HCT116 (cell line): ENCODE results near the gene SPG21. TPM values are rescaled to one million over a fixed set of nuclear protein-coding genes. Genes with fewer than 3 reads are reported as not detected.

Source experiments
- ATAC-seq: fragments of 200-7000 bp; cut with Tn5 transposase; 2 replicates; pipeline ENCODE4 v1.9.1; 2020; ENCODE audit warnings: mild to moderate bottlenecking, moderate library complexity
- BruUV-seq: library from RNA; stranded (reverse); fragments of 400-500 nt; replicated peaks from 2 replicates; lab custom pipeline; 2021; lab: Mats Ljungman, UMichigan
- CTCF ChIA-PET: fragments of 300-600 bp; sonication (Branson Sonifier 250); formaldehyde crosslinking; loops from one replicate; lab custom pipeline; 2021; ENCODE audit warnings: antibody characterized with exemption; lab: Charles Lee
- POLR2A ChIA-PET: fragments of 300-600, 350-600 bp; sonication (Branson Sonifier 250); formaldehyde crosslinking; loops from one replicate; lab custom pipeline; 2021; ENCODE audit warnings: antibody characterized with exemption; lab: Charles Lee
- RAD21 ChIA-PET, 2 experiments: fragments of 300-600 bp; sonication (Branson Sonifier 250); formaldehyde crosslinking; loops; one replicate each; lab custom pipeline; 2023; ENCODE audit warnings: low total read pairs in 2 of 2; ENCODE audit not compliant: uncharacterized antibody in 2 of 2, unreplicated experiment in 2 of 2, low non-redundant PET in 1 of 2; lab: Charles Lee
- DNase-seq: peaks from one replicate; pipeline ENCODE4 v3.0.0-alpha.2; 2010; ENCODE audit warnings: low read depth, low spot score
- H2AFZ ChIP-seq: fragments of 200-600 bp; shearing (Covaris generic), sonication (generic); 2 replicates; pipeline ENCODE4 v1.6.1; 2017; ENCODE audit warnings: low read depth, mixed run types, mixed read lengths, antibody characterized with exemption, low read length; ENCODE audit not compliant: poor library complexity, severe bottlenecking
- H3K27ac ChIP-seq: 2 replicates; pipeline ENCODE4 v1.5.1; 2012; ENCODE audit warnings: low read depth, low read length
- H3K27me3 ChIP-seq: fragments of 200-600 bp; sonication (generic); 2 replicates; pipeline ENCODE4 v1.6.1; 2016; ENCODE audit warnings: mixed run types, low read length, mixed read lengths; ENCODE audit not compliant: insufficient read depth
- H3K36me3 ChIP-seq, 2 experiments: fragments of 200-500 bp in 1 of 2; fragments of 200-600 bp in 1 of 2; sonication (Bioruptor generic) in 1 of 2; sonication (generic) in 1 of 2; 2 replicates each; pipeline versions ENCODE4 v1.5.1 to v1.6.1; 2014 to 2016; ENCODE audit warnings: low read length in 2 of 2, inconsistent platforms in 1 of 2, mixed read lengths in 1 of 2, mixed run types in 1 of 2; ENCODE audit not compliant: insufficient read depth in 2 of 2, control insufficient read depth in 1 of 2
- H3K4me1 ChIP-seq, 2 experiments: fragments of 200-600 bp in 1 of 2; sonication (generic) in 1 of 2; 2 replicates each; pipeline versions ENCODE4 v1.5.1 to v1.6.1; 2012 to 2017; ENCODE audit warnings: low read length in 2 of 2, inconsistent platforms in 1 of 2, mild to moderate bottlenecking in 1 of 2, mixed read lengths in 1 of 2, mixed run types in 1 of 2, moderate library complexity in 1 of 2; ENCODE audit not compliant: insufficient read depth in 2 of 2, control insufficient read depth in 1 of 2
- H3K4me2 ChIP-seq: fragments of 200-600 bp; sonication (generic); 2 replicates; pipeline ENCODE4 v1.6.1; 2017; ENCODE audit warnings: mixed run types, low read length, mixed read lengths
- H3K4me3 ChIP-seq, 2 experiments: fragments of 200-600 bp in 1 of 2; sonication (generic) in 1 of 2; replicated peaks in 1 of 2; 2 replicates each; pipeline ENCODE4 v1.5.1; 2011 to 2016; ENCODE audit warnings: low read length in 2 of 2, control low read depth in 1 of 2, low read depth in 1 of 2, mild to moderate bottlenecking in 1 of 2, mixed read lengths in 1 of 2, mixed run types in 1 of 2
- H3K79me2 ChIP-seq: fragments of 200-600 bp; sonication (generic); 2 replicates; pipeline ENCODE4 v1.6.1; 2017; ENCODE audit warnings: mild to moderate bottlenecking, mixed run types, low read length, moderate library complexity, mixed read lengths; ENCODE audit not compliant: insufficient read depth
- H3K9ac ChIP-seq: fragments of 200-600 bp; sonication (generic); 2 replicates; pipeline ENCODE4 v1.6.1; 2016; ENCODE audit warnings: low read length, mixed read lengths
- H3K9me2 ChIP-seq: fragments of 200-600 bp; sonication (generic), shearing (Covaris generic); 2 replicates; pipeline ENCODE4 v1.6.1; 2017; ENCODE audit warnings: mixed run types, mild to moderate bottlenecking, moderate library complexity; ENCODE audit not compliant: insufficient read depth
- H3K9me3 ChIP-seq, 2 experiments: fragments of 200-500 bp in 1 of 2; fragments of 200-600 bp in 1 of 2; sonication (Bioruptor generic) in 1 of 2; sonication (generic) in 1 of 2; 2 replicates each; pipeline ENCODE4 v1.6.1; 2014 to 2017; ENCODE audit warnings: low read length in 2 of 2, mixed read lengths in 2 of 2, inconsistent platforms in 1 of 2, low read depth in 1 of 2, mild to moderate bottlenecking in 1 of 2, mixed run types in 1 of 2, moderate library complexity in 1 of 2; ENCODE audit not compliant: control insufficient read depth in 1 of 2, insufficient read depth in 1 of 2
- H4K20me1 ChIP-seq: fragments of 200-600 bp; sonication (generic), shearing (Covaris generic); 2 replicates; pipeline ENCODE4 v1.6.1; 2017; ENCODE audit warnings: mixed run types, mild to moderate bottlenecking, moderate library complexity; ENCODE audit not compliant: insufficient read depth
- CBX3 ChIP-seq: IDR thresholded peaks from 2 replicates; pipeline ENCODE4 v1.6.1; 2012; ENCODE audit warnings: low read depth
- CEBPB ChIP-seq: IDR thresholded peaks from 2 replicates; pipeline ENCODE4 v1.6.1; 2012; ENCODE audit warnings: low read depth
- CTCF ChIP-seq, 3 experiments: fragments of 200-600 bp in 1 of 3; sonication (generic) in 1 of 3; IDR thresholded peaks in 2 of 3; conservative IDR thresholded peaks in 1 of 3; 2 replicates each; pipeline ENCODE4 v1.5.1; 2012 to 2017; ENCODE audit warnings: low read depth in 2 of 3, low read length in 2 of 3, antibody characterized with exemption in 1 of 3, borderline replicate concordance in 1 of 3, control low read depth in 1 of 3, mild to moderate bottlenecking in 1 of 3, mixed read lengths in 1 of 3, mixed run types in 1 of 3, moderate library complexity in 1 of 3; ENCODE audit not compliant: insufficient read depth in 1 of 3
- EGR1 ChIP-seq: IDR thresholded peaks from 2 replicates; pipeline ENCODE4 v1.6.1; 2012; ENCODE audit warnings: low read depth
- ELF1 ChIP-seq: IDR thresholded peaks from 2 replicates; pipeline ENCODE4 v1.6.1; 2012; ENCODE audit warnings: low read depth, borderline replicate concordance
- FOSL1 ChIP-seq: IDR thresholded peaks from 2 replicates; pipeline ENCODE4 v1.6.1; 2012; ENCODE audit warnings: low read depth
- JUND ChIP-seq: IDR thresholded peaks from 2 replicates; pipeline ENCODE4 v1.6.1; 2012
- POLR2A ChIP-seq: IDR thresholded peaks from 2 replicates; pipeline ENCODE4 v1.7.0; 2011; ENCODE audit warnings: borderline replicate concordance; ENCODE audit not compliant: insufficient read depth, insufficient read length; ENCODE audit errors: extremely low read depth
- RAD21 ChIP-seq: IDR thresholded peaks from 2 replicates; pipeline ENCODE4 v1.6.1; 2012; ENCODE audit warnings: low read depth, mild to moderate bottlenecking
- SIN3A ChIP-seq: IDR thresholded peaks from 2 replicates; pipeline ENCODE4 v1.6.1; 2012; ENCODE audit warnings: low read depth
- SRF ChIP-seq: IDR thresholded peaks from 2 replicates; pipeline ENCODE4 v1.6.1; 2012; ENCODE audit warnings: low read depth
- TCF7L2 ChIP-seq: IDR thresholded peaks from 2 replicates; pipeline ENCODE4 v1.7.0; 2011; ENCODE audit warnings: borderline replicate concordance, inconsistent platforms; ENCODE audit not compliant: insufficient read depth, insufficient read length; ENCODE audit errors: extremely low read depth
- YY1 ChIP-seq: IDR thresholded peaks from 2 replicates; pipeline ENCODE4 v1.6.1; 2011; ENCODE audit warnings: low read length, low read depth, moderate library complexity, mild to moderate bottlenecking; ENCODE audit not compliant: insufficient replicate concordance; ENCODE audit errors: extremely low read depth
- ZFX ChIP-seq: fragments of 450-650 bp; IDR thresholded peaks from 2 replicates; pipeline ENCODE4 v1.6.1; 2017
- intact Hi-C: fragments of 100-400 bp; cut with micrococcal nuclease; formaldehyde crosslinking; loops from 2 replicates; pipeline ENCODE4 v1.10.0; 2022
- total RNA-seq: library from RNA; stranded (reverse); gene quantifications from one replicate; pipeline ENCODE4 v1.2.1, GENCODE V29; 2021; ENCODE audit not compliant: unreplicated experiment

SPG21 gene
- total RNA-seq, 1 experiment from 2014 or later, result 72.7 TPM

DNA sequence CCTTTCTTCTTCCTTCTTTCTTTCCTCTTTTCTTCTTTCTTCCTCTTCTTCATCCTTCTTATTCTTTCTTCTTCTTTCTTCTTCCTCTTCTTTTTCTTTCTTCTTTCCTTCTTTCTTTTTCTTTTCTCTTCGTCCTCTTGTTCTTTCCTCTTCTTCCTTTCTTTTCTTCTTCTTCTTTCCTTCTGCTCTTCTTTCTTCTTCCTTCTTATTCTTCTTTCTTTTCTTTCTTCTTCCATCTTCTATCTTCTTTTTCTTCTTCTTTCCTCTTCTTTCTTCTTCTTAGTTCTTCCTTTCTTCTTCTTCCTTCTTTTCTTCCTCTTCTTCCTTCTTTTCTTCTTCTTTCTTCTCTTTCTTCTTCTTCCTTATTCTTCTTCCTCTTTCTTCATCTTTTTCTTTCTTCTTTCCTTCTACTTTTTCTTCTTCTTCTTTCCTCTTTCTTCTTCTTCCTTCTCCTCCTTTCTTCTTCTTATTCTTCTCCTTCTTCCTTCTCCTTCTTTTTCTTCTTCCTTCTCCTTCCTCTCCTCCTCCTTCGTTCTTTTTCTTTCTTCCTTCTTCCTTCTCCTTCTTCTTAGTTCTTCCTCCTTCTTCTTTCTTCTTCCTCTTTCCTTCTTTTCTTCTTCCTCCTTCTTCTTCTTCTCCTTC, 37.8 kb downstream of the SPG21 start:
- Histone ChIP-seq H3K9ac (no peak overlapping the region), H3K27ac (no peak overlapping the region), H3K79me2 (no peaks in the 10 kb centered on the region), H2AFZ (no peak overlapping the region), H3K4me2 (no peak overlapping the region), H3K27me3 (no peaks in the 10 kb centered on the region), H3K9me3 (no peaks in the 10 kb centered on the region), H3K4me1 (no peaks in the 10 kb centered on the region), H4K20me1 (no peaks in the 10 kb centered on the region), H3K4me3 (no peak overlapping the region), H3K36me3 (peaks cover 4 to 11% of the 10 kb centered on the region in 2 experiments; a peak in 2 of 4 replicates), H3K9me2 (no peaks in the 10 kb centered on the region)
- no TSS peak for BruUV-seq
- ChIA-PET POLR2A (no interaction called here), RAD21 (no interaction called here), CTCF (no interaction called here)
- ATAC-seq (no peak), DNase-seq (no peak)
- intact Hi-C loops, result no loop called here
- TF ChIP-seq RAD21, result no peak
- no peak for TF ChIP-seq EGR1
- no peak for TF ChIP-seq CTCF (IDR thresholded peaks at IDR 0.05 in 2 of 3, conservative IDR thresholded peaks at IDR 0.05 in 1 of 3; ENCODE audit: borderline replicate concordance in 1 of 3, insufficient read depth in 1 of 3, low read depth in 2 of 3, low read length in 2 of 3)

DNA sequence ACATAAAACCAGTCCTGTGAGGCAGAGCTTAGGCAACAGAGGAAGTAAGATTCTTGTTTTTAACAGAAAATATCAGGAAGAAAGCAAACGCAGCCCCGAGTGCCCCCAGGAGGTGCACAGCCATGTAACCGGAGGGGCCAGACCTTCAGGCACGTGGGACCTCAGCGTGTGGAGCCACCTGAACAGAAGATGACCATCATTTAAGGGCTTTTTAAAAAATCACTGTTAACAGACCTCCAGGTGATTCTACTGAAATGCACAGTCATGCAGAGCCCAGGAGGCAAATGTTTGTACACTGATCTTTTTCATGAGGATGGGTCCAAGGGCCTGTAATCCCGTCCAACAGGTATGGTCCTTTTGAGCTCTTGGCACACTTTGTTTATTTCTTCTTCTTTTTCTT, 38.8 kb downstream of the SPG21 start:
- TF ChIP-seq JUND (no peak), ZFX (no peak), ELF1 (no peak), YY1 (no peak), EGR1 (no peak), TCF7L2 (no peak), CEBPB (no peak), SIN3A (no peak), RAD21 (no peak), SRF (no peak), CBX3 (no peak), POLR2A (no peak), FOSL1 (no peak)
- Histone ChIP-seq H3K9me3 (no peaks in the 10 kb centered on the region), H3K79me2 (no peaks in the 10 kb centered on the region), H3K9ac (no peak overlapping the region), H3K36me3 (peaks cover 3 to 7% of the 10 kb centered on the region in 2 experiments; a peak in 2 of 4 replicates), H3K4me1 (no peaks in the 10 kb centered on the region), H3K27me3 (no peaks in the 10 kb centered on the region), H3K9me2 (no peaks in the 10 kb centered on the region), H3K4me2 (no peak overlapping the region), H2AFZ (no peak overlapping the region), H3K27ac (no peak overlapping the region), H3K4me3 (no peak overlapping the region), H4K20me1 (no peaks in the 10 kb centered on the region)
- no peak for DNase-seq
- ATAC-seq, result no peak
- ChIA-PET CTCF (no interaction called here), POLR2A (no interaction called here), RAD21 (no interaction called here)
- intact Hi-C loops, result no loop called here
- no TSS peak for BruUV-seq
